ENCODE results near the gene CFAP70.
A peak's percentile ranks its signal among the peaks of the same experiment; 100 is the strongest.
"Not testable (repeated sequence)": the region's sequence is repeated elsewhere in the genome, so short reads cannot be mapped to it uniquely, and the experiment has no call there.

Gene CFAP70

GRCh38 chr10:73358331-73359279, at the start of gene CFAP70:
Gene CFAP70, minus strand, starts transcription at chr10:73358864. Its CDS starts 4,068 bp downstream, at chr10:73354796.
- peak; percentile 72 for DNase-seq (ENCODE audit: low read depth)

- DNase-seq (ENCODE audit: low read depth) = no peak
Measured at GRCh38 chr10:73408061-73408460, 49.4 kb upstream of the CFAP70 start.

GRCh38 chr10:73407495-73407894, 48.8 kb upstream of the CFAP70 start:
- DNase-seq (ENCODE audit: low read depth) = no peak

- DNase-seq (ENCODE audit: low read depth) = no peak
Measured at GRCh38 chr10:73406846-73407245, 48.2 kb upstream of the CFAP70 start.

GRCh38 chr10:73405556-73405955, 46.9 kb upstream of the CFAP70 start:
- no peak for DNase-seq (ENCODE audit: low read depth)

- no peak for DNase-seq (ENCODE audit: low read depth)
Measured at GRCh38 chr10:73404690-73405089, 46.0 kb upstream of the CFAP70 start.

GRCh38 chr10:73401636-73402035, 43.0 kb upstream of the CFAP70 start:
- DNase-seq (ENCODE audit: low read depth) = no peak

- DNase-seq (ENCODE audit: low read depth) = no peak
Measured at GRCh38 chr10:73399063-73399462, 40.4 kb upstream of the CFAP70 start.

GRCh38 chr10:73398024-73398423, 39.4 kb upstream of the CFAP70 start:
- DNase-seq (ENCODE audit: low read depth) = no peak

- DNase-seq (ENCODE audit: low read depth) = not testable (repeated sequence)
Measured at GRCh38 chr10:73394325-73394724, 35.7 kb upstream of the CFAP70 start.

- no peak for DNase-seq (ENCODE audit: low read depth)
Measured at GRCh38 chr10:73388228-73388627, 29.6 kb upstream of the CFAP70 start.

- no peak for DNase-seq (ENCODE audit: low read depth)
Measured at GRCh38 chr10:73386583-73386982, 27.9 kb upstream of the CFAP70 start.

- DNase-seq (ENCODE audit: low read depth) = no peak
Measured at GRCh38 chr10:73379064-73379748, 20.5 kb upstream of the CFAP70 start.

- DNase-seq (ENCODE audit: low read depth) = no peak
Measured at GRCh38 chr10:73376679-73377078, 18.0 kb upstream of the CFAP70 start.

- no peak for DNase-seq (ENCODE audit: low read depth)
Measured at GRCh38 chr10:73368238-73368637, 9.6 kb upstream of the CFAP70 start.

GRCh38 chr10:73366381-73367298, 8.0 kb upstream of the CFAP70 start:
- no peak for DNase-seq (ENCODE audit: low read depth)

- DNase-seq (ENCODE audit: low read depth) = no peak
Measured at GRCh38 chr10:73364964-73365363, 6.3 kb upstream of the CFAP70 start.

- no peak for DNase-seq (ENCODE audit: low read depth)
Measured at GRCh38 chr10:73359492-73359891, 828 bp upstream of the CFAP70 start.

- no peak for DNase-seq (ENCODE audit: low read depth)
Measured at GRCh38 chr10:73357821-73358220, 843 bp downstream of the CFAP70 start.

- DNase-seq (ENCODE audit: low read depth) = no peak
Measured at GRCh38 chr10:73357166-73357565, 1.5 kb downstream of the CFAP70 start.

GRCh38 chr10:73344269-73344668, 14.4 kb downstream of the CFAP70 start:
- no peak for DNase-seq (ENCODE audit: low read depth)

GRCh38 chr10:73340121-73340520, 18.5 kb downstream of the CFAP70 start:
- no peak for DNase-seq (ENCODE audit: low read depth)

Measured in stimulated activated CD8-positive, alpha-beta memory T cell treated with anti-CD3 and anti-CD28 coated beads, Interleukin-15, amount 100 ng/mL, for 1 hour (primary cell).